ENCODE data around the gene ABCB10.
"Not testable (repeated sequence)": the region's sequence is repeated elsewhere in the genome, so short reads cannot be mapped to it uniquely, and the experiment has no call there.

ABCB10 gene

DNA sequence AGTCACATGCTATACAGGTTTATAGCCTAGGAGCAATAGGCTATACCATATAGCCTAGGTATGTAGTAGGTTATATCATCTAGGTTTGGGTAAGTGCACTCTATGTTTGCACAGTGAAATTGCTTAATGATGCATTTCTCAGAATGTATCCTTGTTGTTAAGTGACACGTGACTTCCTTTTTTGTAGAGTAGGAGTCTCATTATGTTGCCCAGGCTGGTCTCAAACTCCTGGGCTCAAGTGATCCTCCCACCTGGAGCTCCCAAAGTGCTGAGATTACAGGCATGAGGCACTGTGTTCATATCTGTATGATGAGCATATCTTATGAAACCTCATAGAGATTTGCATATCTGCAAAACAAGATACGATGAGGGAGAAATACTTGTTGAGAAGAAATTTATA, 13.8 kb upstream of the ABCB10 start:
- DNase-seq (ENCODE audit: low read depth in 2 of 2) = no peak

- no peak for DNase-seq (ENCODE audit: low read depth in 2 of 2)
Observed at GRCh38 chr1:229570891-229571516, 12.5 kb upstream of the ABCB10 start.

DNA sequence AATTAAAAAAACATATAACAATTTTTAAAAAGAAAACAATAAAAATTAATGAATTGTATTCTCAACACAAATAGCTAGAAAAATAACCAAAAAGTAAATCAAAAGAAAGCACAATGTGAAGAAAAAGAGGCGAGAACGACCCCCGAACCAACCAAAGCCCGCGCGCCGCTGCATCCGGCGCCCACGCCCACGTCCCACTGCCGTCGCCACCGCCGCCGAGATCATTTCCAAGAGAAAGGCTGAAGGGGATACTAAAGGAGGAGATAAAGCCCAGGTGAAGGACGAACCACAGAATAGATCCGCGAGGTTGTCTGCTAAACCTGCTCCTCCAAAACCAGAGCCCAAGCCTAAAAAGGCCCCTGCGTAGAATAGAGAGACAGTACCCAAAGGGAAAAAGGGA, 11.8 kb upstream of the ABCB10 start:
- no peak for DNase-seq (ENCODE audit: low read depth in 2 of 2)

- no peak for DNase-seq (ENCODE audit: low read depth in 2 of 2)
Observed at GRCh38 chr1:229567109-229567868, 8.8 kb upstream of the ABCB10 start.

GRCh38 chr1:229563701-229564100, 5.2 kb upstream of the ABCB10 start:
- no peak for DNase-seq (ENCODE audit: low read depth in 2 of 2)

DNA sequence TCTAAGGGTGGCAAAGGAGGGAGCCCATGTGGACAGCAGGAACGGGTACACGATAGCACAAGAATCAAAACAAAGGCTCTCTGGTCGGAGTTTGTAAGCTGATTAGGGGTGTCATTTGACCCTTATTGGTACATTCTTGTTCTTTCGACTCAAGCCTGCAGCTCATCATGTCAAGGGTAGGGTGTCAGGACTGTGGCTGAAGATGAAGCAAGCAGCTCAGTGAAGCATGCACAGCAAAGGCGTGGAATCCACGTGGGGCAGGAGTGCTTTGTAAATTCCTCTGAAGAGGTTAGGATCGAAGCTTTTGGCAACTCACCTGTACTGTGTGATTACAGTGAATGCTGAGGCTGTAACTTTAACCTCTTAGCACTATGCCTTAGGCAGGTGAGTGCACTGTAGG, 4.7 kb upstream of the ABCB10 start:
- no peak for DNase-seq (ENCODE audit: low read depth in 2 of 2)

- no peak for DNase-seq (ENCODE audit: low read depth in 2 of 2)
Observed at GRCh38 chr1:229562686-229563085, 4.2 kb upstream of the ABCB10 start.

- no peak for DNase-seq (ENCODE audit: low read depth in 2 of 2)
Observed at GRCh38 chr1:229561141-229561540, 2.6 kb upstream of the ABCB10 start.

DNA sequence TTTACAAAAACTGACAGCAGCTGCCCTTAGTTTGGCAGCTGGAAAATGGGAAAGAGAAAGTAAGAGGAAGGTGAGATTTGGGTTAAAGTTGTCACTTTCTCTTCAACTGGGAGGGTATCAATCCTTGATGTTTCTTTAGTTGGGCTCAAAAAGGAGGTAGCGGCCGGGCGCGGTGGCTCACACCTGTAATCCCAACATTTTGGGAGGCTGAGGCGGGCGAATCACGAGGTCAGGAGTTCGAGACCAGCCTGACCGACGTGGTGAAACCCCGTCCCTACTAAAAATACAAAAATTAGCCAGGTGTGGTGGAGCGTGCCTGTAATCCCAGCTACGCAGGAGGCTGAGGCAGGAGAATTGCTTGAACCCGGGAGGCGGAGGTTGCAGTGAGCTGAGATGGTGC, 1.6 kb upstream of the ABCB10 start:
- not testable (repeated sequence) for DNase-seq (ENCODE audit: low read depth in 2 of 2)

GRCh38 chr1:229559336-229559801, 862 bp upstream of the ABCB10 start:
- DNase-seq (ENCODE audit: low read depth in 2 of 2) = not testable (repeated sequence)

GRCh38 chr1:229557913-229558414, 543 bp downstream of the ABCB10 start:
- peak in 1 of 2 donors; percentile 11 for DNase-seq (ENCODE audit: low read depth in 2 of 2)

- DNase-seq (ENCODE audit: low read depth in 2 of 2) = no peak
Observed at GRCh38 chr1:229557200-229557850, 1.2 kb downstream of the ABCB10 start.

GRCh38 chr1:229554886-229555621, 3.5 kb downstream of the ABCB10 start:
- no peak for DNase-seq (ENCODE audit: low read depth in 2 of 2)

GRCh38 chr1:229553621-229554130, 4.8 kb downstream of the ABCB10 start:
- no peak for DNase-seq (ENCODE audit: low read depth in 2 of 2)

GRCh38 chr1:229552732-229553131, 5.8 kb downstream of the ABCB10 start:
- DNase-seq (ENCODE audit: low read depth in 2 of 2) = no peak

GRCh38 chr1:229550812-229551567, 7.5 kb downstream of the ABCB10 start:
- no peak for DNase-seq (ENCODE audit: low read depth in 2 of 2)

DNA sequence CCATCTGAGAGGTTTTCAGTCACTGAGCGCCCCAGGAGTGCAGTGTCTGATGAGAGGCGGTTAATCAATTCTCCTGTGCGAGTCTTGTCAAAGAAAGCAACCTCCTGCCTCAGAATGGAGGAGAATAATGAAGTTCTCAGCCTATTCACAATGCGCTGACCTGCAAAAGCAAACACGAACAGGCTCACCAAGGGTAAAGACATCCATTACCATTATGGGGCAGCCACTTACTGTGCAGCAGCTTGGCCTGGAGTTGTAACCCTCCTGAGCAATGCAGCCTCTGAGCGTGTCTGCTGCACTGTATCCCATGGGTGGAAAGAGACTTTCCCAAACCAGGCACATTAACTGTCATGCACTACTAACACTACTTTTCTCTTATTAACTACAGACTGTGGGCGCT, 11.0 kb downstream of the ABCB10 start:
- DNase-seq (ENCODE audit: low read depth in 2 of 2) = no peak

DNA sequence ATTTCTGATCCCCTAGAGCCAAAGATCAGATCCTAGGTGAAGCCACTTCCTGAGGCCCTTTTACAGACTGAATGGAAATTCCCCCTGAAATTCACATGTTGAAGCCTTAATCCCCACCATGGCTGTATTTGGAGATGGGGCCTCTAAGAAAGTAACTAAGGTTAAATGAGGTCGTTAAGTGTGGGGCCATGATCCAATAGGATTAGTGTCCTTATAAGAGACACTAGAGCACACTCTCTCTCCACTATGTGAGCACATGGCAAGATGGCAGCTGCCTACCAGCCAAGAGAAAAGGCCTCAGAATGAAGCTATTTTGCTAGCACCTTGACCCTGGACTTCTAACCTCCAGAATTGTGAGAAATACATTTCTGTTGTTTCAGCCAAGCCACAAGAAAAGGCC, 13.9 kb downstream of the ABCB10 start:
- DNase-seq (ENCODE audit: low read depth in 2 of 2) = no peak

GRCh38 chr1:229539863-229540506, 18.5 kb downstream of the ABCB10 start:
- no peak for DNase-seq (ENCODE audit: low read depth in 2 of 2)

GRCh38 chr1:229538945-229539344, 19.6 kb downstream of the ABCB10 start:
- no peak for DNase-seq (ENCODE audit: low read depth in 2 of 2)
